ENCODE data around the gene KHNYN.

GRCh38 chr14:24483604-24484252 is 54.0 kb downstream of the KHNYN start:
- TF ChIP-seq CTCF (conservative IDR thresholded peaks at IDR 0.05) (no peak), ZFX (IDR thresholded peaks at IDR 0.05) (no peak)

All from C4-2B (cell line).